GM18861 (cell line): ENCODE measurements around the gene CREB5.

Source experiments
- ATAC-seq: cut with Tn5 transposase; IDR thresholded peaks from one replicate; pipeline ENCODE4 v1.9.1; 2021; ENCODE audit not compliant: unreplicated experiment

Gene CREB5

GRCh38 chr7:28405662-28406061, 6.7 kb upstream of the CREB5 start:
- ATAC-seq: no peak

GRCh38 chr7:28406192-28406591, 6.1 kb upstream of the CREB5 start:
- no peak for ATAC-seq

DNA sequence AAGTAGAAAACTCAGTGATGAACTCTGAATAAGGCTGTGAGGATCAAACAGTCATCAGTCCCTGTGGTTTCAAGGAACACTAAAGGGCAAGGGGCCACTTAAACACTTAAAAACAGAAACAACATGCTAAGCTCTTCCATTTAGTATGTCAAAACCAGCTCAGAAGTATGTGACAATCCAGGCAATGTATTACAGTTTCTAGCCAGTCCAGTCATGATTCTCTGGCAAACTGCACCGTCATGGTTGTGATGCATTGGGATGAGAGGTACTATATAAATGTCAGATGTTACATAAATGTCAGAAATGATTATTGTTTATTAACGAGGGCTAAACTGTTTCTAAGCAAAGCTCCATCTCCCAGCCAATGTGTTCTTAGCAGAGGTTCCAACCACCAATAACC, 4.7 kb upstream of the CREB5 start:
- no peak for ATAC-seq

- ATAC-seq: no peak
These were observed 4.0 kb upstream of the CREB5 start for GRCh38 chr7:28408105-28408959.

- ATAC-seq: no peak
These were observed 3.2 kb upstream of the CREB5 start for GRCh38 chr7:28408960-28409715.

- no peak for ATAC-seq
These were observed 2.3 kb upstream of the CREB5 start for GRCh38 chr7:28409716-28410627.

GRCh38 chr7:28410628-28411531, 1.4 kb upstream of the CREB5 start:
- ATAC-seq: no peak

- ATAC-seq: no peak
These were observed 693 bp downstream of the CREB5 start for GRCh38 chr7:28413011-28413410.

GRCh38 chr7:28414453-28414852, 2.1 kb downstream of the CREB5 start:
- no peak for ATAC-seq

DNA sequence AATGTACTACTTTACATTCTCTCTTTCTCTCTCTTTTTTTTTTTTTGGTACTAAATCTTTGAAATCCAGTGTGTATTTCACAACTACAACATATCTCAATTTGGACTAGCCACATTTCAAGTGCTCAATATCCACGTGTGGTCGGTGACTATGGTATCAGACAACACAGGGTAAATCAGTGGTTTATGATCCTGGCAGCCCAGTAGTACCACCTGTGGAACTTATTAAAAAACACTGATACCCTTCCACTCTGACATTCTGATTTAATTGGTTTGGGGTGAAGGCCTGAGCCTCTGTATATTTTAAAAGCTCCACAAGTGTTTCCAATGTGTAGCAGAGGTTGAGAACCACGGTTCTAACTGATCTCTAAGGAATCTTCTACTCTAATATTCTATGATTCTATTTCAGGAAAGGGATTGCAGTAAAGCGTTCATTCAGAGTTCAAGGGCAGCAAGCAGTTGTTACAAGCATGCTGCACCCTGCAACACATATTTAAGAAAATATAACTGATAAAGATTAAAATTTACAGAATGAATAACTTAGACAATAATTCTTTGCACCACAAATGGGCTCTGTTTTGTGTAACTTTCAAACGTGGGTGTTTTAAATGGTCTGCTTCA, 5.1 kb downstream of the CREB5 start:
- ATAC-seq: no peak

DNA sequence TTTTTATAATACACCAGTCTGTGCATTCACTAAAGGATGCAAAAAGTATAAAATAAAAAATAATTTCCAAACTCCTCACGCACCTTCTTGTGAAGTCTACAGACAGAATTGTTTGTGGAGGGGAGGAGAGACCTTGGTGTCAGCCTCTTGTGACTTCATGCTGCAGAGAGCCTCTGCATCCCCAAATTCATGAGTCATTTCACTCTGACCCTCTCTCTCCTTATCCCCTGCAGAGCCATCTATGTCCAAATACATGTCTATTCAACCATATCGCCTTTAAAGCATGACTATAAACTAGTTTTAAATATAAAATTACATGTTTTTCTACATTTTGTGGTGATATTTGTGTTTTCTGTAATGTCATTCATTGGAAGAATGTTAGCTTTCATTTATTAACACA, 6.0 kb downstream of the CREB5 start:
- ATAC-seq: no peak

DNA sequence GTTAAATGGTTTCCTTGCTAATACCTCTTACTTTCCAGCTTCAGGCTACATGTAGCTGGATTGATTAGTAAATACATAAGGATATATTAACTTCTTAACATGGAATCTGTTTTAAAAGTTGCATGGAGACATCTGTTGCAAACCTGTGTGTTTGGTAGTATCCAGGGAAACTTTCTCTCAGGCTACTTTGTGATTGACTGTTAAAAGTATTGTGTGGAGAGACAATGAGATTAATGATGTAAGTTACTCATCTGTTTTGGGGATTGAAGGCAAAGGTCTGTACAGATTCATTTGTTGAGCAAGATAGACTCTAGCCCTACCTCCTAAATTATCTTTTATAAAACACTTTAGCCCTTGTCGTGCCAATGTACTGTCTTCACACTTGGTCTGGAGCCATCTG, 6.6 kb downstream of the CREB5 start:
- no peak for ATAC-seq

- ATAC-seq: no peak
These were observed 7.4 kb downstream of the CREB5 start for GRCh38 chr7:28419716-28420115.

- ATAC-seq: no peak
These were observed 10.8 kb downstream of the CREB5 start for GRCh38 chr7:28423112-28423511.

- no peak for ATAC-seq
These were observed 11.7 kb downstream of the CREB5 start for GRCh38 chr7:28423918-28424514.

GRCh38 chr7:28425496-28425895, 13.2 kb downstream of the CREB5 start:
- ATAC-seq: no peak

DNA sequence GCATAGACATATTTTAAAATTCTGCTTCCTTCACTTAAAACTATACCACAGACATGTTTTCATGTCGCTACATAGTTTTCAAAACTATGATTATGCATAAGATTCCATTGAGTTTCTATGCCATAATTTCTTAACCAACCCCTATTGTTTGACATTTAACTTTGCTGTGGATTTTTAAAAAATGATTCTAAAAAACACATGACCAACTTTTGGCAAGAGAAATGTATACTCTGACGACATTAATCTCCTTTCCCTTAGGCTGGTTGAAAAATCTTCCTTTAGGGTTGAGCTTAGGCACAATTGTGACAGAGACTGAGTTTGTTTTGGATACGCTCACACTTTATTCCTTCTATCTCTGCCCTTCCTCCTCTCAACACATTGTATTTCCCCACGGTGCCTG, 14.9 kb downstream of the CREB5 start:
- ATAC-seq: no peak

DNA sequence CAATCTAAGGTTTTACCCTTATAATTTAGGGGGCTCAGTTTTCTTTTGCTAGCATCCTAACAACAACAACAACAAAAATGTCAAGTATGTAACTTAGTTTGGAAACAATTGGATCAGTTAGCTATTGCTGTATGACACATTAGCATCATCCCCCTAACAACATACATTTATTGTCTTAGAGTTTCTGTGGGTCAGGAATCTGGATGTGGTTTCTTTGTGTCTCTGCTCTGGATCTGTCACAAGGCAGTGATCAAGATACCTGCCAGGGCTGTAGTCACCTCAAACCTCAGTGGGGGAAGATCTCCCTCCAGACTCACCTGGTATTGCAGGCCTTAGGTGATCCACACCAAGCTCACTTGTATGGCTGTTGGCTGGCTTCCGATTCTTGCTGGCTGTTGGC, 18.3 kb downstream of the CREB5 start:
- ATAC-seq: no peak

DNA sequence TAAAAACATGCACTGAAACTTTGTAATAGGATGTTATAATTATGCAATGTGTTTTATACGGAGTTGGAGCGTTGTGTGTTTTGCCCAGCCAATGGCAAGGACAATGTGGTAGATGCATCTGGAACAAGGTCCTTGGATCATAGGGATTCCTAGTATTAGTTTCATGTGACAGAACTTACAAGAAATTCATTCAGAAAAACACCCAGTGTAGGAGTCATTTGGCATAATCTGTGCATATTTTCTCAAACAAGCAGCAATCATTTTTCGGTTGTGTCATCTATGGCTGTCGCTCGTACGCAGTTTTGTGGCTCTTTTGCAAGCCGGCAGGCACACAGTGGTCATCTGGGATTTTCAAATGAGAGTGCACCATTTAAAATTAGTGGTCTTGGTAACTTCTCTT, 19.8 kb downstream of the CREB5 start:
- ATAC-seq: no peak
